CD4-positive, alpha-beta memory T cell (primary cell): ENCODE results near the gene AMDHD2. TPM values are rescaled to one million over a fixed set of nuclear protein-coding genes. Genes with fewer than 3 reads are reported as not detected.

Experiments used
- microRNA-seq: library from miRNA; unstranded; fragments of <30 nt; microRNA quantifications from one replicate; pipeline ENCODE4 v1.2.0, GENCODE V29; 2021; ENCODE audit warnings: borderline replicate concordance, borderline number of aligned reads, borderline microRNAs expressed, mixed read lengths
- polyA plus RNA-seq, 2 donors: library from polyadenylated mRNA; unstranded; fragments of 300-500 nt; fragmentation: Illumina TruSeq; gene quantifications; one replicate each; pipeline ENCODE4 v1.2.3, GENCODE V29; 2021
- total RNA-seq, 2 experiments: library from RNA; stranded (reverse); gene quantifications; one replicate each; pipeline ENCODE4 v1.2.3, GENCODE V29; 2021

Gene AMDHD2
- total and polyA plus RNA-seq, 4 experiments from 2014 or later = 17.0 to 121 (median 68.1) TPM

Small RNA genes within 50 kb of the gene (microRNA-seq; reads per million reads assigned to microRNA genes)
- not detected for gene MIR3178

Other genes with a start within 250 kb of the AMDHD2 start
- gene ABCA3, start 179.6 kb upstream of the AMDHD2 start, total RNA-seq = 10 to 100 TPM in 1 of 2 experiments, 1 to 10 TPM in 1; 8.5 to 12.7 TPM
- gene ABCA3, start 179.6 kb upstream of the AMDHD2 start, polyA plus RNA-seq = 1 to 10 TPM; 1.7 to 4.5 TPM
- gene CCNF, start 90.9 kb upstream of the AMDHD2 start, total RNA-seq = 1 to 10 TPM; 4.7 TPM
- 1 to 10 TPM; 1.6 to 3.3 TPM for gene CCNF, start 90.9 kb upstream of the AMDHD2 start, polyA plus RNA-seq
- under 1 TPM; 0.44 to 0.55 TPM for gene TEDC2, start 60.3 kb upstream of the AMDHD2 start, total RNA-seq
- gene TEDC2, start 60.3 kb upstream of the AMDHD2 start, polyA plus RNA-seq = under 1 TPM in 1 of 2 donors, not detected in 1; 0.44 TPM
- not detected for gene NTN3, start 49.1 kb upstream of the AMDHD2 start, total RNA-seq
- gene NTN3, start 49.1 kb upstream of the AMDHD2 start, polyA plus RNA-seq = not detected
- 10 to 100 TPM in 1 of 2 experiments, 1 to 10 TPM in 1; 9.6 to 13.7 TPM for gene TBC1D24, start 45.2 kb upstream of the AMDHD2 start, total RNA-seq
- 1 to 10 TPM; 1.3 to 1.8 TPM for gene TBC1D24, start 45.2 kb upstream of the AMDHD2 start, polyA plus RNA-seq
- 100 to 1,000 TPM; 125 to 129 TPM for gene ATP6V0C, start 6.4 kb upstream of the AMDHD2 start, total RNA-seq
- gene ATP6V0C, start 6.4 kb upstream of the AMDHD2 start, polyA plus RNA-seq = 10 to 100 TPM; 57.5 to 81.6 TPM
- gene CEMP1, start 11.0 kb downstream of the AMDHD2 start, total RNA-seq = 1 to 10 TPM; 1.7 to 3.0 TPM
- gene CEMP1, start 11.0 kb downstream of the AMDHD2 start, polyA plus RNA-seq = 1 to 10 TPM; 1.9 to 5.0 TPM
- 10 to 100 TPM; 61.2 to 71.3 TPM for gene PDPK1, start 17.6 kb downstream of the AMDHD2 start, total RNA-seq
- gene PDPK1, start 17.6 kb downstream of the AMDHD2 start, polyA plus RNA-seq = 10 to 100 TPM; 26.4 to 42.1 TPM
- gene KCTD5, start 162.2 kb downstream of the AMDHD2 start, total RNA-seq = 10 to 100 TPM; 26.7 to 27.1 TPM
- gene KCTD5, start 162.2 kb downstream of the AMDHD2 start, polyA plus RNA-seq = 10 to 100 TPM; 19.6 to 22.5 TPM
- under 1 TPM; 0.61 to 0.96 TPM for gene PRSS27, start 199.9 kb downstream of the AMDHD2 start, total RNA-seq
- not detected for gene PRSS27, start 199.9 kb downstream of the AMDHD2 start, polyA plus RNA-seq
- gene SRRM2, start 232.3 kb downstream of the AMDHD2 start, total RNA-seq = 1,000 to 10,000 TPM; 1,118 to 1,137 TPM
- 100 to 1,000 TPM in 1 of 2 donors, 10 to 100 TPM in 1; 11.8 to 132 TPM for gene SRRM2, start 232.3 kb downstream of the AMDHD2 start, polyA plus RNA-seq